Dendritic cell treated with granulocyte-macrophage colony-stimulating factor and Interleukin-4, amounts not matched to agents 40 ng/mL and 50 ng/mL, for 4 days (primary cell): ENCODE measurements around the gene CDK17.

Experiments used
- H3K27ac Mint-ChIP-seq: one replicate; pipeline ENCODE4 v1.8.0; 2022; ENCODE audit warnings: mild to moderate bottlenecking, mixed read lengths
- H3K27me3 Mint-ChIP-seq: one replicate; pipeline ENCODE4 v1.8.0; 2022; ENCODE audit warnings: mild to moderate bottlenecking, mixed read lengths
- H3K36me3 Mint-ChIP-seq: one replicate; pipeline ENCODE4 v1.8.0; 2022; ENCODE audit warnings: low read depth, mixed read lengths
- H3K4me1 Mint-ChIP-seq: one replicate; pipeline ENCODE4 v1.8.0; 2022; ENCODE audit warnings: low read depth, mixed read lengths
- H3K4me3 Mint-ChIP-seq: one replicate; pipeline ENCODE4 v1.8.0; 2022; ENCODE audit warnings: mild to moderate bottlenecking, moderate library complexity, mixed read lengths
- H3K9me3 Mint-ChIP-seq: one replicate; pipeline ENCODE4 v1.8.0; 2022; ENCODE audit warnings: mixed read lengths
- intact Hi-C: fragments of 100-400 bp; cut with micrococcal nuclease; formaldehyde crosslinking; loops from one replicate; pipeline ENCODE4 v1.15.0; 2022

Gene CDK17

DNA sequence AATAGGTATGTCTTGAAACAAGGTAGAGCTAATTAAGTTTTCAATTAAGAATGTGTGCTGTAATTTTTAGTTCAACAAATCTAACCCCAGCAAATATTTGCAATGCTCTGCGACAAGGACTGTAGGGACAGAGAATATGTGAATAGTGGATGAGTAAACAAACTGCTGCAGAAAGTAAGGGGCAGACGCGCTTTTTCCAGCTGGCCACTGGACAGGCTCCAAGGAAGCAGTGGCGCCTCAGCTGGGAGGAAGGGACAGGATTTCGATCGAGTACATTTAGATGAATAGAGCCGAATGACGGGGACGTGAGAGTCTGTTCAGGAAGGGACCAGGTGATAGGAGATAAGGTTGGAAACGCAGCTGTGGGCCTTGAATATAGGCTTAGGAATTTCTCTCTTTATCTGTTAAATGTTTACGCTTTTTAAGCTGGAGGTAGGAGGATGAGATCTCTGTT is 136.8 kb downstream of the CDK17 start:
- Mint-ChIP-seq H3K9me3 (no peaks in the 10 kb centered on the region), H3K4me1 (no peaks in the 10 kb centered on the region), H3K27me3 (no peaks in the 10 kb centered on the region), H3K27ac (no peak overlapping the region), H3K36me3 (peaks cover 63% of the 10 kb centered on the region), H3K4me3 (no peak overlapping the region)
- intact Hi-C loops: no loop called here

- intact Hi-C loops: no loop called here
- peaks cover 56% of the 10 kb centered on the region for H3K36me3 Mint-ChIP-seq
- no peaks in the 10 kb centered on the region for H3K4me1 Mint-ChIP-seq
- no peaks in the 10 kb centered on the region for H3K27me3 Mint-ChIP-seq
- H3K27ac Mint-ChIP-seq: no peak overlapping the region
- no peak overlapping the region for H3K4me3 Mint-ChIP-seq
- no peaks in the 10 kb centered on the region for H3K9me3 Mint-ChIP-seq
Measured at GRCh38 chr12:96261557-96261956, 138.7 kb downstream of the CDK17 start.

GRCh38 chr12:96260644-96261043 is 139.6 kb downstream of the CDK17 start:
- intact Hi-C loops: no loop called here
- no peak overlapping the region for H3K4me3 Mint-ChIP-seq
- H3K27ac Mint-ChIP-seq: no peak overlapping the region
- no peaks in the 10 kb centered on the region for H3K27me3 Mint-ChIP-seq
- H3K9me3 Mint-ChIP-seq: no peaks in the 10 kb centered on the region
- peaks cover 56% of the 10 kb centered on the region for H3K36me3 Mint-ChIP-seq
- no peaks in the 10 kb centered on the region for H3K4me1 Mint-ChIP-seq

GRCh38 chr12:96260231-96260630 is 140.0 kb downstream of the CDK17 start:
- H3K27me3 Mint-ChIP-seq: no peaks in the 10 kb centered on the region
- intact Hi-C loops: no loop called here
- no peak overlapping the region for H3K27ac Mint-ChIP-seq
- H3K36me3 Mint-ChIP-seq: peaks cover 54% of the 10 kb centered on the region
- no peaks in the 10 kb centered on the region for H3K9me3 Mint-ChIP-seq
- no peaks in the 10 kb centered on the region for H3K4me1 Mint-ChIP-seq
- H3K4me3 Mint-ChIP-seq: no peak overlapping the region

GRCh38 chr12:96258104-96258961 is 141.9 kb downstream of the CDK17 start:
- Mint-ChIP-seq H3K27me3 (no peaks in the 10 kb centered on the region), H3K9me3 (no peaks in the 10 kb centered on the region), H3K27ac (no peak overlapping the region), H3K4me1 (no peaks in the 10 kb centered on the region), H3K4me3 (no peak overlapping the region), H3K36me3 (peaks cover 38% of the 10 kb centered on the region)
- intact Hi-C loops: no loop called here

DNA sequence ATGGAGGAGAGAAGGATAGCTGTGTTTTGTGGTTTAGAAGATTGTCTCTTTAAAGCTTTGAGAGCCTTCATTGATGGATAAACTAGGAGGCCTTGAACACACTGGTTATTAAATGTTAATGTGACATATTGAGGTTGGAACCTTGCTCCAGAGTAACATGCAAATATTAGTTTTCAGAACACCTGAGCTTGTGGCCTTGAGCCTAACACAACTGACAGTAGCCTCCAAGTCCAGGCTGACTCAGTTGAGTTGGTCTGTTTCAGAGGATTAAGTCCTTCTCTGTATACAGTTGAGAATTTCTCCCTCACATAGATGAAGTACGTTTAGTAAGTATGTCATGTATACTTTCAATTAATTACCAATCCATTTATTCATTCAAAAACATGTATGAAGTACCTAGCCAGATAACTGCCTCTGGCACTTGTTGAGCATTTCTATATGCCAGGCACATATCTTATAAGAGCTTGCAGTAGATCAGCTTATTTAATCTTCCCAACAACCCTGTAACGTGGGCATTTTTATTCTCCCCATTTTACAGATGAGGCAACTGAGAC is 142.6 kb downstream of the CDK17 start:
- H3K4me1 Mint-ChIP-seq: no peaks in the 10 kb centered on the region
- H3K27ac Mint-ChIP-seq: no peak overlapping the region
- H3K4me3 Mint-ChIP-seq: no peak overlapping the region
- intact Hi-C loops: no loop called here
- no peaks in the 10 kb centered on the region for H3K9me3 Mint-ChIP-seq
- H3K36me3 Mint-ChIP-seq: peaks cover 36% of the 10 kb centered on the region
- H3K27me3 Mint-ChIP-seq: no peaks in the 10 kb centered on the region

DNA sequence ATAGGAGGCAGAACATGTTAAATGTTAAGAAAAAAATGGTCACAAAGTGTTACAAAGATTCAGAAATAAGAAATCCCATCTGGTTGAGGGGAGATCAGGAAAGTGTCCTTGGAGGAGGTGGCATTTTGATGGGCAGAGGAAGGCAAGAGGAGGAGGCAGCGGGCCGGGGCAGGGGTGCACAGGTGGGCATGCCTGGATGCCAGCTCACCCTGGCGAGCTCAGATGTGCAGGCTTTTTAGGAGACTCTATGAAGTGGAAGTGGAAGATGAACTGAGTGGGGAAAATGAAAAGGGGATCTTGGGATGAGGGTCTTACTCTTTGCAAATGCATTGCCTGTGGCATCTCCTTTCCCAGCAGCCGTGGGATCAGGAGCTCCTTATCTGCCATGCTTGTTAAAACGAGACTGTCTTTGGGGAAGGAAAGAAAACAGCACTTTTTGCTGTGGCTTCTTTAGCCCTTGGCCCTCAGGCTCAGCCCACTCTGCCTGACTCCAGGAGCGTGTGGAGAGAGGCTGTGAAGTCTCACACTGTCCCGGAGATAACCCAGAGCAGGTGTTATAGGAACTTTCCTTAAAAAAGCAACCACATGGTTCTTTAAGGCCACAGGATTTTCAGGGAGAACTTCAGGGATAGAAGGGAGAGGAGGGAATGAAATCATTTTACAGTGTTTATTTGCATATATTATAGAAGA is 143.4 kb downstream of the CDK17 start:
- no peaks in the 10 kb centered on the region for H3K9me3 Mint-ChIP-seq
- H3K36me3 Mint-ChIP-seq: peaks cover 33% of the 10 kb centered on the region
- H3K27ac Mint-ChIP-seq: no peak overlapping the region
- intact Hi-C loops: no loop called here
- no peak overlapping the region for H3K4me3 Mint-ChIP-seq
- H3K27me3 Mint-ChIP-seq: no peaks in the 10 kb centered on the region
- no peaks in the 10 kb centered on the region for H3K4me1 Mint-ChIP-seq

- Mint-ChIP-seq H3K4me1 (peaks cover 14% of the 10 kb centered on the region), H3K4me3 (no peak overlapping the region), H3K27ac (no peak overlapping the region), H3K27me3 (no peaks in the 10 kb centered on the region), H3K9me3 (no peaks in the 10 kb centered on the region), H3K36me3 (peaks cover 34% of the 10 kb centered on the region)
- intact Hi-C loops: no loop called here
Measured at GRCh38 chr12:96255077-96255476, 145.2 kb downstream of the CDK17 start.

DNA sequence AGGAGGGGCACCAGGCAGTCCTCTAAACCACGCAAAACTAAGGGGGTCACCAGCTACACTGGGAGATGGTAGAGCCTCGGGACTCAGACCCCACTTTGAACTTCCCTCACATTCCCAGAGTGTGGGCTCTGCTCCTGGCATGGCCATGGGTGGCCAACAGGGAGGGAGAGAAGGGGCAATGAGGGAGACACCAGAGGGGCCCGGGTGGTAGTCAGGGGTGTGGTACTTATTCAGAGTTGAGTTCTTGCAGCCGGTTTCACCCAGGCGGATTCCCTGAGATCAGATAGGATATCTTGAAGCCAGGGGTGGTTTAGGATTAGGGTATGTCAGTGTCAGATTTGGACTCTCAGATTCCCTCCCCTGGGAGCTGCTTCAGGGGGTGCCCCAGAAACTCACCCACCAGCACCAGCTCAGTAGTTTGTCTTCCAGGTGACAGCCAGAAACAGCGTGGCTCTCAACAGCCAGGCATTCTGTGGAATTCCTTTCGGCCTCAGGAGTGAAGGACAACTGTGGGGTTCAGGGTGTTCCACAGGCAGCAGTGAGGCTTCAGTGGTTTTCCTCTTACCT is 150.0 kb downstream of the CDK17 start:
- Mint-ChIP-seq H3K27ac (peak overlapping the region; percentile 45), H3K36me3 (peaks cover 68% of the 10 kb centered on the region), H3K27me3 (no peaks in the 10 kb centered on the region)

DNA sequence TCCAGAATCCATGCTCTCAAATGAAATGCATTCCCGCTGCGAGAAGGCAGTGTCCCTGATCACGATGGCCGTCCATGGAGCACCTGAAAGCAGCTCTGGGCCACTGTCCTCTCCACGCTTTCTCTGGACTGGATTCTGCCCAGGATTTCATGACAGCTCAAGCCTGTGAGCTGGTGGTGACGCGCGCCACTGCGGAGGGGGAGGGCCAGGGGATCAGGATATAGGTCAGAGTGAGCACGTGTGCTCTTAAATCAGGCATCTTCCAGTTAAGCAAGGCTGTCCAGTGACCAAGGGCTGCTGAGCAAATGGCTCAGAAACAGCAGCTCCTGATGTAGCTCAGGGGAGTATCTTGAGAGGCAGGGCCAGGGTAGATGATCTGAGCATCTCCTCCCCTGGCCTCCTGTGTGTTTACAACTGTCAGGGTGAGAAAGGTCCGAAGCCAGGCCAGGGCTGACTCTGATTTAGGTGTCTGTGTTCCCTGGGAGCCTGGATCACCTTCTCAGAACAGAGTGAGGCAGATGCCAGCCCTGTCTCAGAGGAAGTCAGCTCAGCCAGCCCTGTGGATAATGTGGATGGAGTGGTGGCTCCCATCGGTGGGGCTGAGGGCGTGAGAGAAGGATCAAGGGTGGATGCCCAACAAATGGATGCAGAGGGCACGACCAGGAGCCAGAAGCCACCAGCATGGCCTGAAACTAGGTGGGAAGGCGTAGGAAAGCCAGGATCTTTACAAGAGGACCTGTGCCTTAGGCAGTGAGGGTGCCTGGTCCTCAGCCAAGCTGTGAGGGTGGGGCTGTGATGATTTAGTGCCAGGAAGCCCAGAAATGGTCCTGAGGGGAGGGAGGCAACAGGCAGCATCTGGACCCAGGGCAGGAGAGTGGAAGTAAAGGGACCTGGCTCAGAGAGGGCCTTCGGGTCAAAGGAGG is 150.8 kb downstream of the CDK17 start:
- H3K4me1 Mint-ChIP-seq: peaks cover 30% of the 10 kb centered on the region
- intact Hi-C loops: no loop called here

More for the DNA sequence above, 150.0 kb downstream of the CDK17 start:
- Mint-ChIP-seq H3K4me3 (no peak overlapping the region), H3K4me1 (peaks cover 30% of the 10 kb centered on the region), H3K9me3 (no peaks in the 10 kb centered on the region)
- intact Hi-C loops: no loop called here

GRCh38 chr12:96248136-96248931 is 151.9 kb downstream of the CDK17 start:
- H3K36me3 Mint-ChIP-seq: peaks cover 67% of the 10 kb centered on the region
- intact Hi-C loops: no loop called here
- peaks cover 30% of the 10 kb centered on the region for H3K4me1 Mint-ChIP-seq
- H3K4me3 Mint-ChIP-seq: no peak overlapping the region
- no peak overlapping the region for H3K27ac Mint-ChIP-seq
- H3K27me3 Mint-ChIP-seq: no peaks in the 10 kb centered on the region
- H3K9me3 Mint-ChIP-seq: no peaks in the 10 kb centered on the region

More for the DNA sequence above, 150.8 kb downstream of the CDK17 start:
- H3K27me3 Mint-ChIP-seq: no peaks in the 10 kb centered on the region
- H3K36me3 Mint-ChIP-seq: peaks cover 68% of the 10 kb centered on the region
- no peaks in the 10 kb centered on the region for H3K9me3 Mint-ChIP-seq
- H3K4me3 Mint-ChIP-seq: no peak overlapping the region
- H3K27ac Mint-ChIP-seq: peak overlapping the region; percentile 45

- no peak overlapping the region for H3K27ac Mint-ChIP-seq
- intact Hi-C loops: no loop called here
- peaks cover 38% of the 10 kb centered on the region for H3K4me1 Mint-ChIP-seq
- no peak overlapping the region for H3K4me3 Mint-ChIP-seq
- no peaks in the 10 kb centered on the region for H3K27me3 Mint-ChIP-seq
- H3K9me3 Mint-ChIP-seq: no peaks in the 10 kb centered on the region
- H3K36me3 Mint-ChIP-seq: peaks cover 69% of the 10 kb centered on the region
Measured at GRCh38 chr12:96247563-96247962, 152.7 kb downstream of the CDK17 start.
